ENCODE measurements around the gene CIDEB. TPM values are rescaled to one million over a fixed set of nuclear protein-coding genes. Genes with fewer than 3 reads are reported as not detected.

The CIDEB gene
- total RNA-seq, 1 experiment from 2014 or later: 0.20 TPM

DNA sequence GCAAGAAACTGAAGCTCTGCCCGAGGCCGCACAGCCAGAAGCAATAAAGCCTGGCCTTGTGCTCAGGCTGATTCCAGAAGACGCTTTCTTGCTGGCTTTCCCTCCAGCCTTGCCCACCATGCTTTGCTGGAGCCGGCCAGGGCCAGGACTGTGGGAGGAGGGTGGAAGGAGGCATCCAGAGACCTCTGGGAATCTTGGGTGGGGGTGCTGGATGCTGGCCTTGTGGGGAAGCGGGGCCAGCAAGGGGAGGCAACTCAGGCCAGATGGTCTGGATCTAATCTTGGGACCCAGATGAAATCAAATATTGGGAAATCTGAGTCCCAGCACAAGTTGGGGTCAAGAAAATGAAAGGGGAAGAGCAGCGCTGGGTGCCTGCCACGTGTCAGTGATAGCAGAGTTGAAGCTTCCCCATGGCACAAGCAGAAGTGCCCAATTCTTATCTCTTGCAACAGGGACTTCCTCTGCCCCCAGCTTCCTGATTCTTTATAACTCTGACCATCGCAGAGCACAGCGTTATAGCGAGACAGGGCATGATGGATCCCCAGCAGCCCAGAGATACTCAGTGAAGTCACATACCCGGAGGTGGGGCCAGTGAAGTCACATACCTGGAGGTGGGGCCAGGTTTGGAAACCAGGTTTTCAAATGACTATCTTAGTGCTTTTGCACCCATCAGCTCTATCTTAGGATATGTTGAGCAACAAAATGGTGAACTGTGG is 30.0 kb downstream of the CIDEB start:
- H3K27ac ChIP-seq: no peak overlapping the region
- DNase-seq: no peak
- H3K4me1 ChIP-seq: no peaks in the 10 kb centered on the region
- H3K27me3 ChIP-seq: no peaks in the 10 kb centered on the region
- no peaks in the 10 kb centered on the region for H3K9me3 ChIP-seq (replicated peaks)
- no peaks in the 10 kb centered on the region for H3K36me3 ChIP-seq
- H3K4me3 ChIP-seq: no peak overlapping the region

DNA sequence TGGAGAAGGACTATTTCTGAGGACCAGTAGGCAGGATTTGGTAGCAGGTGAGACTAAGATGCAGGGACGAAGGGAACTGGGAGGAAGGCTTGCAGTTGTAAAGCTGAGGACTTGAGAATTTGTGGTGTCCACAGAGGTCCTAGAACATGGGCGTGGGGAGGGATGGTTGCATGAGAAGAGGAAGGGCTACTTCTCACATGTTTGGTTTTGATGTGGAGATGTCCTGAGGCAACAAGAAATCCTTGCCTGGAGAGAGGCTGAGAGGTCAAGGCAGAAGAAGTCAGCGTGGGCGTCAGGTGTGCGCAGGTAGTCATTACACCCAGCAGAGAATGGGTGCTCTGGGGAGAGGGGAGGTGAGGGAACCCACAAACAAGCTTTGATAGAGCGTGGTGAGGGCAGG is 30.7 kb downstream of the CIDEB start:
- Histone ChIP-seq H3K4me3 (no peak overlapping the region), H3K9me3 (replicated peaks) (no peaks in the 10 kb centered on the region), H3K36me3 (no peaks in the 10 kb centered on the region), H3K27me3 (no peaks in the 10 kb centered on the region), H3K4me1 (no peaks in the 10 kb centered on the region), H3K27ac (no peak overlapping the region)
- no peak for DNase-seq

DNA sequence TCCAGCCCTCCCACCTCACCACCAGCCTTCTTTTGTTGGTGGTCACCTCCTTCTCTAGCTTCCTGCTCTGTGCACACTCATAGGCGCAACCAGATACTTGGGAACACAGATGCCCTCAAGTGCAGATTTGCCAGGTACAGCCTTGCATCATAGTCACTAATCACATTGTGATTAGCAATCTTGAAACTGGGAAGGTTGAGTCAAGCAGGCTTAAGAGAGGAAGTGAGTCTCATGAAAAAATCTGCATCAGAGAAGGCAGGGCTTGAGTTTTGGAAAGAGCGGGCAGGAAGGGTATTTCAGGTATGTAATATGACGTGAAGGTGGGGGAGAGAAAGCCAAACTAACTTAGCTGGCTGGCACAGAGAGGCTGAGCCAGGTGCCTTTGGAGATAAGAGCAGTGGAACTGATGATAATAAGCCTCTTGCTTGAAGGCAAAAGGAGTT is 33.7 kb downstream of the CIDEB start:
- Histone ChIP-seq H3K4me1 (no peaks in the 10 kb centered on the region), H3K27ac (no peak overlapping the region), H3K4me3 (no peak overlapping the region), H3K36me3 (no peaks in the 10 kb centered on the region), H3K9me3 (replicated peaks) (no peaks in the 10 kb centered on the region), H3K27me3 (no peaks in the 10 kb centered on the region)
- DNase-seq: no peak

GRCh38 chr14:24273422-24273998 is 34.3 kb downstream of the CIDEB start:
- no peaks in the 10 kb centered on the region for H3K36me3 ChIP-seq
- no peak for DNase-seq
- H3K9me3 ChIP-seq (replicated peaks): no peaks in the 10 kb centered on the region

DNA sequence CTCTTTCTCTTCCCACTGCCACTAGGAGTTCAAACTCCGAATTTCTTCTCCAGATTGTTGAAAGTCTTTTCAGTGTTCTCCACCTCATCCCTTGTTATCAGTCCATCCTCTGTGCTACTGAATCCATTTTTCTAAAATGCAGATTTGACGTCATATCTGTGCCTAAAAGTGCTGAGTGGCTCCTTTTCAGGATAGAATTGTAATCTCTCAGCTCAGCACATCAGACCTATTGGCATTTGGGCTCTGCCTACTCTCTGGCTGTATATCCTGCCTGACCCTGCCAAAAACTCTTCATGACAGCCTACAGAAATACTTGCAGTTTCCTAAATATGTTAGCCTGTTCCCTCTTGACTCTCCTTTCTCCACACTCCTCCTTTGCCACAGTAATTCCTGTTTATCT is 35.3 kb downstream of the CIDEB start:
- Histone ChIP-seq H3K27me3 (no peaks in the 10 kb centered on the region), H3K36me3 (no peaks in the 10 kb centered on the region), H3K27ac (no peak overlapping the region), H3K9me3 (replicated peaks) (no peaks in the 10 kb centered on the region), H3K4me3 (no peak overlapping the region), H3K4me1 (no peaks in the 10 kb centered on the region)
- DNase-seq: no peak

More at GRCh38 chr14:24273422-24273998, 34.3 kb downstream of the CIDEB start:
- H3K4me3 ChIP-seq: no peak overlapping the region
- H3K27me3 ChIP-seq: no peaks in the 10 kb centered on the region
- H3K4me1 ChIP-seq: no peaks in the 10 kb centered on the region
- H3K27ac ChIP-seq: no peak overlapping the region

DNA sequence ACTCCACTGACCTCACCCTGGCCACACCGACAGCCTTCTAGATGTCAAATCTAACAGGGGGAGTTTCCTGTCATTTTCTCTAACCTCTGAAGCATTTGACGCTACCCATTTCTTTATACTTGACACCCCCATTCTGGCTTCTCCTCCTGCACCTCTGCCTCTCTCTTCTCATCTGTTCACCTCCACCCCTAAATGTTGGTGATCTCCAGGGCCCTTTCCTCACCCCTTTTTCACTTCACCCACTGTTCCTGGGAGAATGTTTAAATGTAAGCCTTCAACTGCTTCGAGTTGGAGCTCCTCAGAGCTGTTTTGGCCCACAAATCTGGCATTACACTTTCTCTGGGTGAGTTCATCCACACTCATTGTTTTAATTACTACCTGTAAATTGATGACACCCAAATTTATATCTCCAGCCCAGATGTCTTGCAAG is 35.9 kb downstream of the CIDEB start:
- H3K27me3 ChIP-seq: no peaks in the 10 kb centered on the region
- no peaks in the 10 kb centered on the region for H3K4me1 ChIP-seq
- peak overlapping the region; percentile 80 for H3K4me3 ChIP-seq
- H3K36me3 ChIP-seq: no peaks in the 10 kb centered on the region
- no peak overlapping the region; the same call in 1 of the 2 replicates for H3K27ac ChIP-seq
- DNase-seq: no peak
- H3K9me3 ChIP-seq (replicated peaks): no peaks in the 10 kb centered on the region

GRCh38 chr14:24271134-24271833 is 36.5 kb downstream of the CIDEB start, which contains the start of gene RABGGTA:
Gene RABGGTA (minus strand): TSS chr14:24271597. CDS start chr14:24271115, 482 bp downstream.
- no peaks in the 10 kb centered on the region for H3K4me1 ChIP-seq
- peak within 1 kb of the TSS; percentile 80 for H3K4me3 ChIP-seq
- no peaks in the 10 kb centered on the region for H3K9me3 ChIP-seq (replicated peaks)
- DNase-seq: peak; percentile 87 to 90
- no peaks in the 10 kb centered on the region for H3K27me3 ChIP-seq
- H3K27ac ChIP-seq: peak within 1 kb of the TSS; percentile 72
- H3K36me3 ChIP-seq: no peaks in the 10 kb centered on the region

DNA sequence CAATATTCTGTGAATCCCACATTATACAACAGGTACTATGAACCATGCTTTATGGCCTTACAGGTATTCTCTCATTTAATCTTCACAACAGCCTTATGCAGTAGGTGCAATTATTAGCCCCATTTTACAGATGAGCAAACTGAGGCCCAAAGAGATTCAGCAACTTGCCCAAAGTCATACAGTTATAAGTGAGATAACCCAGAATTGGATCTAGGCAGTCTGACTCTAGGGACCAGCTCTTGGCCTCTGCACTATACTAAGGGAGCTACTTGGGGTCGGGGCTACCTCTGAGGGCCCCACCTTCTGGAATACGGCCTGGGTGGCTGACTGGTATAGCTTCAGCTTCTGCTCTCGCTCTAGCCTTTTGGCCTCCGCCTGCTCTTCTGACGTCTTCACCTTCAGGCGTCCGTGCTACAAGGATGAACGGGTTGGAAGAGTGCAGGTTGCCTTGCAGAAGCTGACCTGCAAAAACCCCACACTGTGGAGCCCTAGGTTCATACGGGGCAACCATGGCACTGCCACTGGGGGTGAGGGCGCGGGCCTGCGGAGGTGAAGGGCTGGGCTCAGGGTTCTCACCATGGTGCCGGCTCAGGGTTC is 37.1 kb downstream of the CIDEB start:
- Histone ChIP-seq H3K36me3 (no peaks in the 10 kb centered on the region), H3K27me3 (no peaks in the 10 kb centered on the region), H3K4me3 (peak overlapping the region; percentile 80), H3K4me1 (no peaks in the 10 kb centered on the region), H3K9me3 (replicated peaks) (no peaks in the 10 kb centered on the region), H3K27ac (peak overlapping the region; percentile 72)
- DNase-seq: no peak

DNA sequence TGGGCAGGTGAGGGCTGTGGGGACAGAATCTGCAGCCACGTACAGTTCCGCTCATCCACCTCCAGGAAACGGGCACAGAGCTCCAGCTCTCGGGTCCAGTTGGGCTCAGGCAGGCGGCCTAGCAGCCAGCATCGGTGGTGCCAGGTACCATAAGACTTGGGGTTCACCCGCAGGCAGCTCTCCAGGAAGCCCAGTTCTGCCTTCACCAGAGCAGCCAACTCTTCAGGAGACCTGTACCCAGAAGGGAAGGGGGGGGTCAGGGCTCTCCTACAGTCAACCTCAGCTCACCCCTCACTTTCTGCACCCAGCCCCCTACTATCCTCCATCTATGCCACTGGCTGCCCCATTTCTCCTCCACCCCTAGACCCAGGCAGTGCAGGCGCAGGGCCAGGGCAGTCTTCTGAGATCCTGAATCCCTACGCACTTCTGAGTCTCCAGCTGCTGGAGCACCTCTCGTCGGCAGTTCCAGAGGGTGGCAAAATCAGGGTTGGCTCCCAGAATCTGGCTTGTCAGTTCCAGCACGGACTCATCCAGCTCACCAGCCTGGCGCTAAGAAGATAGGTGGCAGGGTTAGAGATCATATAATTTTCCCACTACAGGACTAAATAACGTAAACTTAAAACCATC is 37.8 kb downstream of the CIDEB start:
- no peak for DNase-seq
- H3K27ac ChIP-seq: no peak overlapping the region
- H3K9me3 ChIP-seq (replicated peaks): no peaks in the 10 kb centered on the region
- H3K4me1 ChIP-seq: no peaks in the 10 kb centered on the region
- no peaks in the 10 kb centered on the region for H3K36me3 ChIP-seq
- no peak overlapping the region for H3K4me3 ChIP-seq
- H3K27me3 ChIP-seq: no peaks in the 10 kb centered on the region

DNA sequence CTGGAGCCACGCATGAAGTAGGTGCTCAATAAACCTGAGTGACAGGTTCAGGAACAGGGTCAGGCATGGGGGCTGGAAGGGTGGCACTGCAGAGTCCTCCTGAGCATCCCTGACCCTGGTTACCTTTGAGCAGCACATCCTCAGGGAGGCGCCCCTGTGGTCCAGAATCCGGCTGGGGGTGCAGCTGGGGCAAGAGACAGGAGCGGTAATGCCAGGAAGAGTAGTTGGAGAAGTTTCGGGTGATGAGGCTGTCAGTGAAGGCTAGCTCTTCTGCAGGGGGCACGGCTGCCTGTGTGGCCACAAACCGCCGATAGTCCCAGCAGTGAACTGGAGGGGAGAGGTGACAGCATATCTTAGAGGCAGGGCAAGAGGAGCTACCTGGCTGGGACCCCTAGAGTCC is 38.4 kb downstream of the CIDEB start:
- Histone ChIP-seq H3K27me3 (no peaks in the 10 kb centered on the region), H3K27ac (no peak overlapping the region), H3K36me3 (no peaks in the 10 kb centered on the region), H3K9me3 (replicated peaks) (no peaks in the 10 kb centered on the region), H3K4me3 (no peak overlapping the region), H3K4me1 (no peaks in the 10 kb centered on the region)
- DNase-seq: no peak

DNA sequence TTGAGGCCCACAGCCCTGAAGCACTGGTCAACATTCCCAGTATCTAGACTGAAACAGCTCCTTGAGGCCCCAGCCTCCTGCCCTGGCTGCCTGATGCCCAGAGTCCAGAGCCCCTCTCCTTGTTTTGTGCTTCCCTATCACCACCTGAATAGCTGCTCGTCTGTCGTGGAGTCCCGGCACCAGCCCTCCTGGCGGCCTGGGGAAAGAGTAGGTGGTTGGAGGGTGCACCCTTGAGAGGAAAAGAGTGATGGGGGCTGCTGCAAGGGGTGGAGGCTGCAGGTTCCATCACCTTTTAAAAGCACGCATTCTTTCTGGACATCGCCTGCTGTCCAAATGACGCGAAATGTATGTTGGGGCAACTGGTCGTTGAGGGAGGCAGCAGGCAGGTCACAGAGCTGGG is 39.6 kb downstream of the CIDEB start:
- Histone ChIP-seq H3K36me3 (no peaks in the 10 kb centered on the region), H3K4me3 (no peak overlapping the region), H3K4me1 (no peaks in the 10 kb centered on the region), H3K27me3 (no peaks in the 10 kb centered on the region), H3K9me3 (replicated peaks) (no peaks in the 10 kb centered on the region), H3K27ac (no peak overlapping the region)
- no peak for DNase-seq

GRCh38 chr14:24267516-24267915 is 40.3 kb downstream of the CIDEB start:
- Histone ChIP-seq H3K27me3 (no peaks in the 10 kb centered on the region), H3K27ac (no peak overlapping the region), H3K4me3 (no peak overlapping the region), H3K9me3 (replicated peaks) (no peaks in the 10 kb centered on the region), H3K36me3 (no peaks in the 10 kb centered on the region), H3K4me1 (no peaks in the 10 kb centered on the region)
- DNase-seq: no peak

GRCh38 chr14:24266344-24267244 is 41.2 kb downstream of the CIDEB start:
- no peak overlapping the region for H3K27ac ChIP-seq
- H3K27me3 ChIP-seq: no peaks in the 10 kb centered on the region
- no peaks in the 10 kb centered on the region for H3K36me3 ChIP-seq
- DNase-seq: no peak
- H3K9me3 ChIP-seq (replicated peaks): no peaks in the 10 kb centered on the region
- no peaks in the 10 kb centered on the region for H3K4me1 ChIP-seq
- H3K4me3 ChIP-seq: no peak overlapping the region

DNA sequence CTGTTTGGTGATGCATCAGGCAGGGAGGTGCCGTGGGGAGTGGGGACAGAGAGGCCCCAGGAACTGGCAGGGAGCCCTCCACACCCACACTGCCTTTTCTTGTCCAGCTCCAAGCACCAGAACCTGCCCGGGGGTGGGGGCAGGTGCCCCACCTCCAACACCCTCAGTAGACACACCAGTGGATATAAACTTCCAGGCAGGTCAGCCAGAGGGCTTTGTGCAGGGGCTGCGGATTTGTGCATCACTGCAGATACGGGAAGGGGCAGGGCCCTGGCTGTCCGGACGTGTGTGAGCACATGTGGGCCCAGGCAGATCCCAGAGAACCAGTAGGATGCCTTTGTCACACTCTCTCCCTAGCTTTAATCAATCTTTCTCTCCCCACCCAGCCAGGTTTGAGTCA is 43.5 kb downstream of the CIDEB start:
- Histone ChIP-seq H3K27me3 (no peaks in the 10 kb centered on the region), H3K36me3 (no peaks in the 10 kb centered on the region), H3K9me3 (replicated peaks) (no peaks in the 10 kb centered on the region), H3K4me1 (no peaks in the 10 kb centered on the region), H3K4me3 (no peak overlapping the region), H3K27ac (no peak overlapping the region)
- no peak for DNase-seq
